Measurements from ENCODE around the gene POM121L2. TPM values are rescaled to one million over a fixed set of nuclear protein-coding genes. Genes with fewer than 3 reads are reported as not detected.

POM121L2 gene
- total RNA-seq, 1 experiment from 2014 or later, result not detected

- H3K36me3 ChIP-seq (ENCODE audit: control insufficient read depth in 1 of 2, insufficient read depth in 2 of 2, low read length in 2 of 2), result no peaks in the 10 kb centered on the region
- peak overlapping the region; percentile 100 for H2AFZ ChIP-seq (ENCODE audit: low read depth, low read length, poor library complexity, severe bottlenecking)
- ChIA-PET POLR2A (interaction anchor here (0.6 to 1.7 kb wide), 6 partner anchors 14 to 393 kb away, joined by 4 to 8 read pairs (median 4); partner anchors contain the start of gene ZNF184), CTCF (interaction anchor here (1.0 to 1.3 kb wide), 4 partner anchors 38 to 457 kb away, joined by 3 to 4 read pairs (median 3); no protein-coding TSS in a partner anchor), RAD21 (ENCODE audit: low non-redundant PET in 1 of 2, low total read pairs in 2 of 2, uncharacterized antibody in 2 of 2, unreplicated experiment in 2 of 2) (no interaction called here)
- peak overlapping the region; percentile 49 for H3K9ac ChIP-seq (ENCODE audit: low read length)
- H3K4me2 ChIP-seq (ENCODE audit: low read length), result peak overlapping the region; percentile 99
- H3K27me3 ChIP-seq (ENCODE audit: insufficient read depth, low read length), result no peaks in the 10 kb centered on the region
- H4K20me1 ChIP-seq (ENCODE audit: insufficient read depth), result no peaks in the 10 kb centered on the region
- no peaks in the 10 kb centered on the region for H3K79me2 ChIP-seq (ENCODE audit: insufficient read depth, low read length)
- DNase-seq (ENCODE audit: low read depth, low spot score), result peak; percentile 90
- TF ChIP-seq EGR1 (IDR thresholded peaks at IDR 0.05; ENCODE audit: low read depth) (no peak), YY1 (IDR thresholded peaks at IDR 0.05; ENCODE audit: extremely low read depth, insufficient replicate concordance, low read depth, low read length) (peak; percentile 23), CBX3 (IDR thresholded peaks at IDR 0.05; ENCODE audit: low read depth) (peak; percentile 94), SIN3A (IDR thresholded peaks at IDR 0.05; ENCODE audit: low read depth) (no peak), FOSL1 (IDR thresholded peaks at IDR 0.05; ENCODE audit: low read depth) (peak; percentile 16; the same call in 1 of the 2 replicates), CEBPB (IDR thresholded peaks at IDR 0.05; ENCODE audit: low read depth) (peak; percentile 52; the same call in 1 of the 2 replicates), MAX (IDR thresholded peaks at IDR 0.05) (peak; percentile 45)
- TF ChIP-seq, protein P1, sequence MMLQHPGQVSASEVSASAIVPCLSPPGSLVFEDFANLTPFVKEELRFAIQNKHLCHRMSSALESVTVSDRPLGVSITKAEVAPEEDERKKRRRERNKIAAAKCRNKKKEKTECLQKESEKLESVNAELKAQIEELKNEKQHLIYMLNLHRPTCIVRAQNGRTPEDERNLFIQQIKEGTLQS (IDR thresholded peaks at IDR 0.05), result peak; percentile 96
- peak; percentile 84 for ATAC-seq
- intact Hi-C loops (cut with micrococcal nuclease), result loop anchor here (1.0 to 10.0 kb wide), 8 partner anchors 15 to 1302 kb away; partner anchors contain the start of genes ABT1 and ZNF184
- H3K27ac ChIP-seq (ENCODE audit: low read depth, low read length), result peak overlapping the region; percentile 64
- H3K4me1 ChIP-seq (ENCODE audit: control insufficient read depth in 1 of 2, insufficient read depth in 2 of 2, low read length in 2 of 2), result peaks cover 8 to 24% of the 10 kb centered on the region in 2 experiments
- H3K9me2 ChIP-seq (ENCODE audit: insufficient read depth), result no peaks in the 10 kb centered on the region
- no TSS peak for BruUV-seq (replicated peaks)
- peak overlapping the region; percentile 51 to 72 for H3K4me3 ChIP-seq (replicated peaks in 1 of 2; ENCODE audit: low read depth in 1 of 2, low read length in 2 of 2)
- no peaks in the 10 kb centered on the region for H3K9me3 ChIP-seq (ENCODE audit: control insufficient read depth in 1 of 2, insufficient read depth in 1 of 2, low read depth in 1 of 2, low read length in 2 of 2)
These were observed 16.6 kb downstream of the POM121L2 start for GRCh38 chr6:27295301-27296079.

GRCh38 chr6:27294409-27294808 is 17.7 kb downstream of the POM121L2 start:
- ATAC-seq, result no peak
- TF ChIP-seq CEBPB (IDR thresholded peaks at IDR 0.05; ENCODE audit: low read depth) (no peak), POLR2AphosphoS5 (IDR thresholded peaks at IDR 0.05; ENCODE audit: low read depth, low read length) (no peak), CTCF (IDR thresholded peaks at IDR 0.05 in 2 of 3, conservative IDR thresholded peaks at IDR 0.05 in 1 of 3; ENCODE audit: borderline replicate concordance in 1 of 3, insufficient read depth in 1 of 3, low read depth in 2 of 3, low read length in 2 of 3) (no peak), EGR1 (IDR thresholded peaks at IDR 0.05; ENCODE audit: low read depth) (no peak), YY1 (IDR thresholded peaks at IDR 0.05; ENCODE audit: extremely low read depth, insufficient replicate concordance, low read depth, low read length) (no peak), EZH2 (IDR thresholded peaks at IDR 0.05) (no peak), ZBTB33 (IDR thresholded peaks at IDR 0.05; ENCODE audit: extremely low read depth, insufficient replicate concordance, low read length) (no peak), EZH2phosphoT487 (IDR thresholded peaks at IDR 0.05; ENCODE audit: borderline replicate concordance) (no peak), ZFX (IDR thresholded peaks at IDR 0.05) (no peak)

More at GRCh38 chr6:27294409-27294808, 17.7 kb downstream of the POM121L2 start:
- Histone ChIP-seq H3K4me3 (replicated peaks in 1 of 2; ENCODE audit: low read depth in 1 of 2, low read length in 2 of 2) (no peak overlapping the region), H3K27me3 (ENCODE audit: insufficient read depth, low read length) (no peaks in the 10 kb centered on the region), H3K36me3 (ENCODE audit: control insufficient read depth in 1 of 2, insufficient read depth in 2 of 2, low read length in 2 of 2) (no peaks in the 10 kb centered on the region), H4K20me1 (ENCODE audit: insufficient read depth) (no peaks in the 10 kb centered on the region), H3K27ac (ENCODE audit: low read depth, low read length) (no peak overlapping the region), H3K79me2 (ENCODE audit: insufficient read depth, low read length) (no peaks in the 10 kb centered on the region), H3K4me1 (ENCODE audit: control insufficient read depth in 1 of 2, insufficient read depth in 2 of 2, low read length in 2 of 2) (peaks cover 8 to 24% of the 10 kb centered on the region in 2 experiments), H2AFZ (ENCODE audit: low read depth, low read length, poor library complexity, severe bottlenecking) (peak overlapping the region; percentile 21), H3K9ac (ENCODE audit: low read length) (no peak overlapping the region), H3K4me2 (ENCODE audit: low read length) (no peak overlapping the region), H3K9me3 (ENCODE audit: control insufficient read depth in 1 of 2, insufficient read depth in 1 of 2, low read depth in 1 of 2, low read length in 2 of 2) (no peaks in the 10 kb centered on the region), H3K9me2 (ENCODE audit: insufficient read depth) (no peaks in the 10 kb centered on the region)
- ChIA-PET CTCF (no interaction called here), RAD21 (ENCODE audit: low non-redundant PET in 1 of 2, low total read pairs in 2 of 2, uncharacterized antibody in 2 of 2, unreplicated experiment in 2 of 2) (no interaction called here), POLR2A (interaction anchor here (0.6 kb wide), 1 partner anchor 41 kb away, joined by 3 read pairs; no protein-coding TSS in a partner anchor)
- no peak for DNase-seq (ENCODE audit: low read depth, low spot score)
- intact Hi-C loops (cut with micrococcal nuclease), result loop anchor here (10.0 kb wide), 3 partner anchors 120 to 380 kb away; no protein-coding TSS in a partner anchor
- no TSS peak for BruUV-seq (replicated peaks)
